ENCODE data around the gene MSX1.

GRCh38 chr4:4867375-4868039, 8.0 kb downstream of the MSX1 start:
- no peak for TF ChIP-seq TAF1 (IDR thresholded peaks at IDR 0.05; ENCODE audit: low read depth, low read length)
- TF ChIP-seq GABPA (IDR thresholded peaks at IDR 0.05; ENCODE audit: borderline replicate concordance, insufficient read depth, low read length) = no peak
- no peak for TF ChIP-seq E2F6 (IDR thresholded peaks at IDR 0.05)
- peak; percentile 72 for TF ChIP-seq EZH2 (IDR thresholded peaks at IDR 0.05; ENCODE audit: low read depth, low read length, severe bottlenecking)
- TF ChIP-seq YY1 (IDR thresholded peaks at IDR 0.05; ENCODE audit: low read depth, low read length) = no peak
- TF ChIP-seq EP300 (IDR thresholded peaks at IDR 0.05; ENCODE audit: borderline replicate concordance in 1 of 2, low read depth in 2 of 2, low read length in 2 of 2) = no peak
- TF ChIP-seq CTCF (IDR thresholded peaks at IDR 0.05; ENCODE audit: control extremely low read depth in 1 of 3, insufficient read depth in 1 of 3, low read depth in 1 of 3, low read length in 3 of 3) = peak in 2 of 3 experiments; percentile 62 to 79; a peak in 3 of 4 replicates
- TF ChIP-seq POLR2A (IDR thresholded peaks at IDR 0.05; ENCODE audit: control extremely low read depth in 1 of 2, low read depth in 2 of 2, low read length in 2 of 2) = no peak
- no peak for TF ChIP-seq USF2 (IDR thresholded peaks at IDR 0.05; ENCODE audit: low read length)
- no peak for TF ChIP-seq FOSL1 (IDR thresholded peaks at IDR 0.05; ENCODE audit: insufficient read depth, low read depth, low read length)
- TF ChIP-seq TBP (IDR thresholded peaks at IDR 0.05; ENCODE audit: low read depth, low read length) = no peak
- no peak for TF ChIP-seq SP1 (IDR thresholded peaks at IDR 0.05; ENCODE audit: low read depth, low read length)
